ENCODE measurements around the gene TMEM150A.
"Not testable (repeated sequence)": the region's sequence is repeated elsewhere in the genome, so short reads cannot be mapped to it uniquely, and the experiment has no call there.

Gene TMEM150A

DNA sequence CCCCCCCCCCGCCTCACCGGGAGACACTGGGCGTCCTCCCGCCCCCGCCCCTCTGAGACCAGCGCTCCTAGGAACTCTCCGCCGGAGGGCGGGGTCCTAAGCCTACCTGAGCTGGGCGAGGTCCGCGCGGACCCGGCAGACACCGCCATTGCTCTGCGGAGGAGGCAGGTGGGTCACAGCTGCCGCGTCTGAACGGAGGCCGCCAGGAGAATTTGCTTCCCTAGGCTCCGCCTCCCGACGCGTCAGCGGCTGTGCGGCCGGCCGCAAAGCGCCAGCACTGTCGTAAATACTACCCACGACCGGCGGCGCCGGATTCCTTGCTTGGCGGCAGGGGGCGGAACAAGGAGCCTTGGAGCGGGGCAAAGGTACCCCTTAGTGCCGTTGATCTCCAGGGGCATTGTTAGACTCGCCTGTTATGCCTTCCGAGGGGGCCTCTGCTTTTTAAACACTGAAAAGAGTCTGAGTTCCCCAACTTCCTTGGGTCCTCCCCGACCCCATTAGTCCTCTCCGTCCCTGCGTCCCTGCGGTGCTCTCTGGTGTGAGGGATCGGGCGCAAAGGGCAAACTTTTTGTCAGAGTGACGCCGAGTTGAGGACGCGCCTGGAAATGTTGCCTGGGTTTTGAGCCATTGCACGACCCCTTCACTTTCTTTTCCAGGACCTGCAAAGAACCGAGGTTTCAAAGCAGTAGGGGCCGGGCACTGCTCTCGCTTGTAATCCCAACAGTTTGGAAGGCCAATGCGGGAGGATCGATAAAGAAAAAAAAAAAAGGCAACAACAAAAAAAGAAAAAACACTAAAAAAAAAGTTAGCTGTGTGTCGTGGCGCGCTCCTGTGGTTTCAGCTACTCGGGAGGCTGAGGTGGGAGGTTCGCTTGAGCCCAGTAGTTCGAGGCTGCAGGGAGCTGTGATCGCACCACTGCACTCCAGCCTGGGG is 41.0 kb downstream of the TMEM150A start, which contains the start of gene GGCX:
Gene GGCX (minus strand): TSS at position 214 of the 933 bp plus-strand sequence. CDS start 65 bp downstream, at position 149.
- peak; percentile 96 for DNase-seq

DNA sequence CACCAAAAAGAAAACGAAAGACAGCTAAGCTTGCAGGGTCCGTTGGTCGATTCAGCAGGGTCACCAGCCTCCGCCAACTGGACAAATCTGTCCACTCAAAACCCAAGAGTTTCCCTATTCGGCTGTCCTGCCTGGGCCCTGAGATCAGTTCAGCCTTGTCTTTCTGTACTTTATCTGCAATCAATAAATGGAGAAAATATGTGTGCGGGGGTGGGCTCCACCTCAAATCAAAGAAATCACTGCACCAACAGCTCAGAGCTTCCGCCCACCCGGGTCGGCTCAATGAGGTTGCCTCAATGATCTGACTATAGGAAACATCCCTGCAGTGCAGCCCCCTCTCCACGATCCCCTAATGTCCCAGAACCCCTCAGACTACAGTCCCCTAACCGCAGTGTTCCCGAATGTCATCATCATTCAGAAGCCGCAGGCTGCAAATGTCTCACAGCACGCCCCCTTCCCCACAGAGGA is 41.7 kb downstream of the TMEM150A start:
- DNase-seq: no peak

DNA sequence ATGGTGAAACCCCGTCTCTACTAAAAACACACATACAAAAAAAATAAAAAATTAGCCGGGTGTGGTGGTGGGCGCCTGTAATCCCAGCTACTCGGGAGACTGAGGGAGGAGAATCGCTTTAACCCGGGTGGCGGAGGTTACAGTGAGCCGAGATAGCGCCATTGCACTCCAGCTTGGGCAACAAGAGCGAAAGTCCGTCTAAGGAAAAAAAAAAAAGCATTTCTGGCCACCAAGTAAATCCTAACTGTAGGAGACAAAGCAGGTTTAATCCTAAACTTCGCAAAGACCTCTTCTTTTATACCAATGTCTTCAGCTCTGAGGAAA is 42.1 kb downstream of the TMEM150A start:
- DNase-seq: not testable (repeated sequence)

DNA sequence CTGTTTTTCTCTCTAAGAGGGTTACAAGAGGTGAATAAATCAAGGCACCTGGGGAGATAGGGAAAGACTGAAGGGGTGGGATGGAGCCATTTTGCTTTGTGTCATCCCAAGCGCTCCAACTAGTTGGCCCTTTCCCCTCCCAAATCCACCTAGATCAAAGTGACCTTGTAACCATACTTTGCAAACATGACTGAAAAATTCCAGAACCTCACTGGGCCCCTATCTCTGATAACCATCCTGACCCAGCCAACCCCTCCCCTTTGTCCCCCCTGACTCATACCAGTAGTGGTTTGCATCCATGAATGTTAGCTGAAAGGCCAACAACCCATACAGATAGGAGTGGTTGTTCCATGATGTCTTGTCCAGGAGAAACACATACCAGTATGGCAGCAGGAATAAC is 44.3 kb downstream of the TMEM150A start:
- DNase-seq: no peak

DNA sequence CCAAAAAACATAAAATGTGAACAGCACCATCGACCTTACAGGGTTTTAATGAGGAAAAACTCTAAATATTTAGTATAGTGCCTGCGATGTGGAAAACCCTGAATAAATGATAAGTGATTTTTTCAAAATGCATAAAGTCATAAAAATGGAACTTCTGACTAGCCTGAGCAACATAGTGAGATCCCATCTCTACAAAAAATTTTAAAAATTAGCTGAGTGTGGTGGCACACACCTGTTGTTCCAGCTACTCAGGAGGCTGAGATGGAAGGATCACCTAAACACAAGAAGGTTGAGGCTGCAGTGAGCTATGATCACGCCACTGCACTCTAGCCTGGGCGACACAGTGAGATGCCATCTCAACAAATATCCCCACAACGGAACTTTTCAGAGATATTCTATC is 45.4 kb downstream of the TMEM150A start:
- DNase-seq: no peak

DNA sequence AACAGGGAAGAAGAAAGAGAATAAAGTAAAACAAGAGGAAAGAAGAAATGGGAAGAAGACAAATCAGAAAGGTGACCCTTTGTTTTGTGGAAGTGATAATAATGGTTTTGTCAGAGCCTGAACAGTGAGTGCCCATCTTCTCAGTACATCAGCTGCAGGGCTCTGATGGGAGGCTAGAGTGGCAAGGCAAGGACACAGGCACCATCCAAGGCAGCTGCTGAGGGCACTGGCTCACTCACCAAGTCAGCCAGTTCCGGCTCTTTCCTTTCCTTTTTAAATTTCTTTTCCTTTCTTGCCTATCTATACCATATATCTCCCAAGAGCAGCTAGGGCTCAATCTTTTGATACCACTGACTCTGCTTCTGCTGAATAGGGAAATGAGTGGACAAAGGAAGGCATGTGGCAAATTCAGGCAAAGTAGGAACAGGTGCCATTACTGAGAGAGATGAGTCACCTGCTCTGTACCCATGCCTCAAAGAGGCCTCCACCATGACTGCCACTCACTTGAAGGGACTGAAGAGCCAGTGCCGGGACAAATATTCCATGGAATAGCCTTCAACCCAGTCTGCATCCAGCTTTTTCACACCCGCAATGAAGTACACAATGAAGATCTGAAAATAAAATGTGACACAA is 47.4 kb downstream of the TMEM150A start:
- DNase-seq: no peak

DNA sequence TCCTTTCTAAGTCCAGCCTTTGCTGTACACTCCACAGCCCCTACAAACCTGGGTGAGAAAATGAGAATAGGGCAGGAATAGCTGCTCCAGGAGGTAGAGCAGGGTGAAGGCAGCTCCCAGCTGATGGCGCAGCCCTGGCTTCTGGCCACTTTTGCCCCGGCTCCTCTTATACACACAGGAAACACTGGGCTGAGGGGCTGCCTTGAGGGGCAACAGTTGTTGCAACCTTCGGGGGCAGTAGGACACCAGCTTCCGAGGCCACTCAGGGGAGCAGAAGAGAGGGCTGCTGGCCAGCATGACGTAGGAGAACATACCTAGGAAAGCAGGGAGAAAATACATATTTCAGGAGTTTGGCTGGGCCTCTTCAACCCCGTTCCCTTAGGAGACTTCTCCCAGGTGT is 49.3 kb downstream of the TMEM150A start:
- no peak for DNase-seq

DNA sequence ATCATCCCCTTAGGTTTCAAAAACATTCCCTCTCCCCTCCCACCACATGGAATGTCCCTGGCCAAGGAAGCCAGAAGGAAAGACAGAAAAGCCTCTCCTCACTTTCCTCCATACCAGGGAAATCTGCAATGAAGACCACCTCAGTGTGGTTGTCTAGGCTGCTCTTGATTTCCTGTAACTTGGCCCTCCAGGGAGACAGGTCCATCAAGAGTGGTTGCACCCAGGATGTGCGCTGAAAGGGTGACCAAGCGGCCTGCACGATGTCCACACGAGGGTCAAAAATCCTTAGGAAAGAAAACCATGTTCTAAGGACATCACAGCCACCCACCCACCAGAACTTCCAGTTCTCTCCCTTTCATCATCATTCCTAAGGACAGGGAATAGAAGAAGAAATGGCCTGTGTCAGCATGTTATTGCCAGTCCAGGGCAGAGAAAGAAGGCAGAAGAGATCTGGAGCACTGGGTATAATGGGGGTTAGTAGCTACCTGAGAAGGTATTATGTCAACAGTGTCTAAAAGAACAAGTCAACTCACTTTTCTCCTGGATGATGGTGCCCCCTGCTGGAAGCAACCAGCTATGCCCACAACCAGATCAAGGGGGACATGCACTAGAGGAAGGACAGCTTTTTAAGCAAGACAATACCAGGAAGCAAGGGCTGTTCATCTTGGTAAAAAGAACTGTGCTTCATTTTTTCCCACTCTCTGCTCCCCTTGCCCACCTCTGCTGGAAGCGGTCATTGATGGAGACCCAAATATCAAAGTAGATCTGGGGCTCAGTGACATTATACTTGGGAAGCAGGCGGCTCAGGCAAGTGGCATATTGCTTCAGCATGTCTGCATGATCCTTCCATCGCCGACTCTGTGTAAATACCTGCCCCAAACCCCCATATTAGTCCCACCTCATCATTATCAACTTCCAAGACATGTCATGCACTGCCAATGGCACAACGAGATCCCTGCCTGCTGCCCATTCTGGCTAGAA is 50.5 kb downstream of the TMEM150A start:
- peak; percentile 75 for DNase-seq

DNA sequence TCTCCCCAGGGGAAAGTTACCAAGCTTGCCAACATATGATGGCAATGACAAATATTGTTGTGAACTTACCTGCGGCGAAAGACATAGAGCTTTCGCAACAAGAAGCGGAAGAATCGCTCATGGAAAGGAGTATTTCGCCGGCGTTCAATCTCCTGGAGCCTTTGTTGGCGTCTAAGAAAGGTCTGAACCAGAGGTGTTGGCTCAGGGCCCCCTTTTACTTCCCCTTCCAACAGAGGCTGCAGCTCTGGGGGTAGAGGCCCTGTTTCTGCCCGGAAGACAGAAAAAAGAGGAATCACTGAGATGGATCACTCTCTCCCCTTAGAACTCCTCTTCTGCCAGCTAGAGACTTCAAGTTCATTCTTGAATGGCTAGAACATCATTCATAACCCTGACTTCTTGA is 52.0 kb downstream of the TMEM150A start:
- no peak for DNase-seq

DNA sequence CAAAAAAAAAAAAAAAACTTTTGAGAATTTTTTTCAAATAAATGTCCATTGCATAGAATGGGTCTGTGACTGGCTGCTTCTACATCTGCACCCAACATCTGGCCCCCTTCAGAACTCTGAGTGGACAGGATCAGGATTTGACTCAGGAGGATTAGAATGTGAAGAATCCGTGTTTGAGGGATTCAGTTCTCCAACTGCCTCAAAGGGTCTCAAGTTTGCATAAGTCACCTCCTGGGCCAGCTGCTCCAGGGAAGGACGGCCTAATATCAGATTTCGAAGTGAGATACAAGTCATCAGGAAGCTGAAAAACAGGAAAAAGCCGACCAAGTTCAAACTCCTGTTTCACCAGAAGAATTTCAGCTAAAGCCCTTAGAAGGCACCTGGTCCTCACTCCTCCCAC is 52.7 kb downstream of the TMEM150A start:
- DNase-seq: no peak

DNA sequence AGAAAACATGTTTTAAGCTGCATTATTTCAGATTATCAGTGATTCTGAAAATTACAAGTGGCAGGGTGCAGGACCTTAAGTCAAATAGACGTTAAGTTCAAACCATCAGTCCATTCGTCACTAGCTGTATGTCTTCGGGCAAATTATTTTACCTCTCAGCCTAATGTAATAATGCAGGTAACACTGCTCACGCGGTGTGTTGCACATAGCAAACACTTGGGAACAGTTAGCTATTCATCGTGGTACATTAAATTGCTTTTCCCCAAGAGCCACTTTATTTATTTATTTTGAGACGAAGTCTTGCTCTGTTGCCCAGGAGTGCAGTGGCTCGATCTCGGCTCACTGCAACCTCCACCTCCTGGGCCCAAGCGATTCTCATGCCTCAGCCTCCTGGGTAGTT is 53.4 kb downstream of the TMEM150A start:
- no peak for DNase-seq

DNA sequence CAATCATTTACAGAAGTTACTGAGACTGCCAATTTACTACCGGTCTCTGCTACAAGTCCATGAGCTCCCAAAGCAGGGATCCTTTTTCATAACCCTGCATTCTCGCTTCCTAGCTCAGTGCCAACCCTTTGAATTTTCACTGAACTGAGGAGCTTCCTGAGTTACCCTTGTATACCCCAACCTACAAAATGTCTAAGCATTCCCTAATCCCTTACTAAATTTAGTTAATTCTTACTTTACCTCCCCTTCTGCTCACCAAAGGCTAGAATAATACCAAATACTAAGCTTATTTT is 53.9 kb downstream of the TMEM150A start:
- no peak for DNase-seq
